Endothelial cell of umbilical vein (primary cell): ENCODE data around the gene FAM193A.

Source experiments
- GATA2 ChIP-seq: IDR thresholded peaks from 2 replicates; pipeline ENCODE4 v1.7.0; 2011; ENCODE audit warnings: low read depth, mild to moderate bottlenecking, moderate library complexity, mixed read lengths, low read length; ENCODE audit not compliant: insufficient read length, insufficient read depth
- POLR2AphosphoS5 ChIP-seq: IDR thresholded peaks from 2 replicates; pipeline ENCODE4 v1.6.1; 2012; ENCODE audit warnings: low read depth, mild to moderate bottlenecking, control low read depth, low read length, moderate library complexity; ENCODE audit not compliant: insufficient read depth
- TF ChIP-seq, protein P1 (sequence below), 2 donors: IDR thresholded peaks; 1 replicate in 1 of 2; 2 replicates in 1 of 2; pipeline ENCODE4 v1.5.1; 2011; ENCODE audit warnings: low read length in 2 of 2, mild to moderate bottlenecking in 2 of 2, moderate library complexity in 2 of 2, control low read depth in 1 of 2, inconsistent platforms in 1 of 2, low read depth in 1 of 2; ENCODE audit not compliant: insufficient read depth in 1 of 2; ENCODE audit errors: extremely low read depth in 1 of 2

DNA sequence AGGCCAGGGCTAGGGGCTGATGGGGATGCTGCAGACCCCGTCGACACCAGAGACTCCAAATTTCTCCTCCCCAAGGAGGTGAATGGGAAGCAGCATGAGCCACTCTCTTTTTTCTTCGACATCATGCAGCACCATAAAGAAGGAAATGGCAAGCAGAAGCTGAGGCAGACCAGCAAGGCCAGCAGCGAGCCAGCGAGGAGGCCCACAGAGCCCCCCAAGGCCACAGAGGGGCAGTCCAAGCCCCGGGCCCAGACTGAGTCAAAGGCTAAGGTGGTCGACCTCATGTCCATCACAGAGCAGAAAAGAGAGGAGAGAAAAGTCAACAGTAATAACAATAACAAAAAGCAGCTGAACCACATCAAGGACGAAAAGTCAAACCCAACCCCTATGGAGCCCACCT is 163.6 kb downstream of the FAM193A start:
- TF ChIP-seq GATA2 (no peak), POLR2AphosphoS5 (no peak)
- TF ChIP-seq, protein P1, sequence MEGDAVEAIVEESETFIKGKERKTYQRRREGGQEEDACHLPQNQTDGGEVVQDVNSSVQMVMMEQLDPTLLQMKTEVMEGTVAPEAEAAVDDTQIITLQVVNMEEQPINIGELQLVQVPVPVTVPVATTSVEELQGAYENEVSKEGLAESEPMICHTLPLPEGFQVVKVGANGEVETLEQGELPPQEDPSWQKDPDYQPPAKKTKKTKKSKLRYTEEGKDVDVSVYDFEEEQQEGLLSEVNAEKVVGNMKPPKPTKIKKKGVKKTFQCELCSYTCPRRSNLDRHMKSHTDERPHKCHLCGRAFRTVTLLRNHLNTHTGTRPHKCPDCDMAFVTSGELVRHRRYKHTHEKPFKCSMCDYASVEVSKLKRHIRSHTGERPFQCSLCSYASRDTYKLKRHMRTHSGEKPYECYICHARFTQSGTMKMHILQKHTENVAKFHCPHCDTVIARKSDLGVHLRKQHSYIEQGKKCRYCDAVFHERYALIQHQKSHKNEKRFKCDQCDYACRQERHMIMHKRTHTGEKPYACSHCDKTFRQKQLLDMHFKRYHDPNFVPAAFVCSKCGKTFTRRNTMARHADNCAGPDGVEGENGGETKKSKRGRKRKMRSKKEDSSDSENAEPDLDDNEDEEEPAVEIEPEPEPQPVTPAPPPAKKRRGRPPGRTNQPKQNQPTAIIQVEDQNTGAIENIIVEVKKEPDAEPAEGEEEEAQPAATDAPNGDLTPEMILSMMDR (IDR thresholded peaks at IDR 0.05; ENCODE audit: extremely low read depth in 1 of 2, insufficient read depth in 1 of 2, low read depth in 1 of 2, low read length in 2 of 2), result no peak
